Measurements from ENCODE around the gene NOCT.
A peak's percentile ranks its signal among the peaks of the same experiment; 100 is the strongest.
"Not testable (repeated sequence)": the region's sequence is repeated elsewhere in the genome, so short reads cannot be mapped to it uniquely, and the experiment has no call there.

Gene NOCT

GRCh38 chr4:139015269-139015947 is at the start of gene NOCT:
Gene NOCT (plus strand): TSS chr4:139015781. CDS start chr4:139015982, 201 bp downstream.
- peak; percentile 91 for FAIRE-seq
- peak; percentile 87 for DNase-seq (ENCODE audit: insufficient read length, low spot score)

DNA sequence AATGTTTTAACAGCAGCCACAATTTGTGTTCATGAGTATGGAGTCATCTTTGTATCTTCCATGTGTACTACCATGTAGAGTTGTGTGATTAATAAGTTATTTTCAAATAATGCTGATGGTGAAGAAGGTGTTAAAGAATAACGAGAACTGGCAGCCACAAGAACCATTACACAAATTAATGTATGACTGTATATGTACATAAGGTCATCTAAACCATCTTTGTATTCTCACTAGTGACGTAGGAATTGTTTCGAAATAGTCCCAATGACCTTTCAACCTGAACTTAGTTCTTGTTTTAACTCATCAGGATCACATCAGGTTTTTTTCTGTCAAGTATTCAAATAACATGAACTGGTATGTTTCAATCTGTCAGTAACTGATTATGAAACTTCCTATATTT is 48.3 kb upstream of the NOCT start:
- DNase-seq (ENCODE audit: insufficient read length, low spot score) (peak; percentile 18), FAIRE-seq (peak; percentile 93)

DNA sequence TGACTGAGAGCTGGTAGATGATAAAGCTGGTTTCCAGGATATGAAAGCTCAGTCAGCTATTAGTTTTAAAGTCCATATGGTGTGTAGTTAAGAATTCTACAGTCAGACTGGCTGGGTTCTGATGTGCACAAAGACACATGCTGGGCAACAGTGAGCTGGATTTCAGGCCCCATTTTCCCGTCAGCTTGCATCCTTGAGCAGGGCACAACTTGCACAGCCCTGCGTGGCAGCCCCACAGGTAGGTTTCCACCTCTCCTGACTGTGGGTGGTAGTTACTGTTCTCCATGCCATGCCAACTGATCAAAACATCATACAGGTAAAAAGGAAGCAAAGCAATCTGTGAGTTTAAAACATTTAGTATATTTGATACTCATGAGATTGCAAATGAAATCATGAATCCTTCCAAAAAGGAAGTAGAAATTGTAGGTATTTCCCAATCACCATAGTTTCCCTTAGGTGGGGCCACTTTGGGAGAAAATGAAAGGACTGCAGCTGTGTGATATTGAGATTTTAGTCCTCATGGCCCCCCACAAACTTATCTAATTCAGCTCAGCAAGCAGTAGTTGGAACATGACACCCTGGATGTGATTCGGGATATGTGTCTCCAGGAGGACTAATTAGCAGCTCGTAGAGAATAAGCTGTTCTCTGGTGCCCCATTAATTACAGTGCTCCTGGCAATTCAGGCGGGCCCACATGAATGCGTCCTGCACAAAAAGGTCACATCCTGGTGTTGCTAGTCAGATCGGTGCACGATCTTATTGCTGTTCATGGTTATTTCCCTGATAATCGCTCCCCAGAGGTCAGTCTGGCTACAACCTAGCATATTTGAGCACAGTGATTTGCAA is 42.4 kb upstream of the NOCT start:
- FAIRE-seq = no peak
- DNase-seq (ENCODE audit: insufficient read length, low spot score) = no peak

GRCh38 chr4:138975225-138975624 is 40.4 kb upstream of the NOCT start:
- FAIRE-seq (no peak), DNase-seq (ENCODE audit: insufficient read length, low spot score) (no peak)

- FAIRE-seq (no peak), DNase-seq (ENCODE audit: insufficient read length, low spot score) (no peak)
Measured at GRCh38 chr4:138976526-138976925, 39.1 kb upstream of the NOCT start.

- peak; percentile 91 for FAIRE-seq
- peak; percentile 38 for DNase-seq (ENCODE audit: insufficient read length, low spot score)
Measured at GRCh38 chr4:138977524-138977923, 38.1 kb upstream of the NOCT start.

- no peak for FAIRE-seq
- no peak for DNase-seq (ENCODE audit: insufficient read length, low spot score)
Measured at GRCh38 chr4:138978028-138978585, 37.5 kb upstream of the NOCT start.

GRCh38 chr4:138978600-138978999 is 37.0 kb upstream of the NOCT start:
- no peak for DNase-seq (ENCODE audit: insufficient read length, low spot score)
- no peak for FAIRE-seq

DNA sequence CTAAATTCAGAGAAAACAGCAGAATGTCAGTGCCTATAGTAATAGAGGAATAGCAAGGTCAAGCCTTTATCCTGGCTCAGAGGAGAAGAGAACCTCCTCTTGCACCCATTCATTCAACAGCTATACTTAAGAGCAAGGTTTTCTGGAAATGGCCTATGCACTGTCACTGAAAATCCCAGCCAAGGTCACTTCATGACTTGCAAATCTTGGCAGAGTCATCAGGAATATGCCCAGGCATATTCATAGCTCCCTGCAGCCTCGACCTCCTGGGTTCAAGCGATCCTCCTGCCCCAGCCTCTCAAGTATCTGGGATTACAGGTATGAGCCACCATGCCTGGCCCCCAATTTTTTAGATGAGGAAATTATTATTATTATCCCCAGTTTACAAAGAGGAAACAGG is 35.8 kb upstream of the NOCT start:
- DNase-seq (ENCODE audit: insufficient read length, low spot score) (no peak), FAIRE-seq (no peak)

DNA sequence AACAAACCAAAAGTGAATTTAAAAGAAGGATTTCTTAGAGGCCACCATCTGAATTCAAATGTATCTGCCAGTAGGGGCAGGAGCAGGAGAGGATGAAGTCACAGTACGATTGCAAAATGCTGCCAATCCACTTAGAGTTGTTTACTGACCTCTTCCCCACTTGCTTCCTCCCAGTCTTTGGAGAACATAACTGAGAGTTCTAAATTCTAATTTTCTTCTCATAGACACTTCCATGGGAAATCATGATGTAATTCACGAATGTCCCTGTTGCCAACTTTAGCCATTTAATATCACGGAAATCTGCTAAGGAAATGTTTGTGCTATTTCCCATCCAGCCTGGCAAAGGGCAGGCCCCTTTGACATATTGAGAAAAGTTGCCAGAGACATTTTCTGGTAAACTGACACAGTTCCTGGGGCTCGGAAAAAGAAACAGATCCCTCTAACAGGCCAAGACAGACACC is 33.6 kb upstream of the NOCT start:
- no peak for FAIRE-seq
- no peak for DNase-seq (ENCODE audit: insufficient read length, low spot score)

- no peak for FAIRE-seq
- no peak for DNase-seq (ENCODE audit: insufficient read length, low spot score)
Measured at GRCh38 chr4:138982754-138983153, 32.8 kb upstream of the NOCT start.

DNA sequence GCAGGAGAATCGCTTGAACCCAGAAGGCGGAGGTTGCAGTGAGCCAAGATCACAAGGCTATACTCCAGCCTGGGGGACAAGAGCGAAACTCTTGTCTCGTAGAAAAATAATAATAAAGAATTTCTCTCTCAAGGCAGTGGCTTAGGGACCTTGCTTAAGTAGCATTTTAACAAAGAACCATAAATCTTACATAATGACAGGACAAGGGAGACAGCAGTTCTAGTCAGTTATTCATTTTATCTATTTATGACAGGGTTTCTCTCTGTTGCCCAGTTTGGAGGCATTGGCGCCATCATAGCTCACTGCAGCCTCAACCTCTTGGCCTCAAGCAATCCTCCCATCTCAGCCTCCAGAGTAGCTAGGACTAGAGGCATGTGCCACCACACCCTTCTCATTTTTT is 31.9 kb upstream of the NOCT start:
- DNase-seq (ENCODE audit: insufficient read length, low spot score) = no peak
- no peak for FAIRE-seq

DNA sequence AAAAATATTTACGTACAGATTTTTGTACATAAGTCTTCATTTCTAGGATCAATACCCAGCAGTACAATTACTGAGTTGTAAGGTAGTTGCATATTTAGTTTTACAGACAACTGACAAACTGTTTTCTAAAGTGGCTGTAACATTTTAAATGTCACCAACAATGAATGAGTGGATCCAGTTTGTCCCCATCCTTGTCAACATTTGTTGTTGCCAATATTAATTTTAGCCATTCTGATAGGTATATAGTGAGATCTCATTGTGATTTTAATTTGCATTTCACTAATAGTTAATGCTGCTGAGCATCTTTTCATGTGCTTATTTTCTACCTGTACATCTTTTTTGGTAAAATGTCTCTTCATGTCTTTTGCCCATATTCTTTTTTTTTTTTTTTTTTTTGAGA is 30.9 kb upstream of the NOCT start:
- FAIRE-seq (no peak), DNase-seq (ENCODE audit: insufficient read length, low spot score) (no peak)

GRCh38 chr4:138992676-138993075 is 22.9 kb upstream of the NOCT start:
- DNase-seq (ENCODE audit: insufficient read length, low spot score) = no peak
- no peak for FAIRE-seq

- DNase-seq (ENCODE audit: insufficient read length, low spot score) (no peak), FAIRE-seq (no peak)
Measured at GRCh38 chr4:138996090-138996489, 19.5 kb upstream of the NOCT start.

DNA sequence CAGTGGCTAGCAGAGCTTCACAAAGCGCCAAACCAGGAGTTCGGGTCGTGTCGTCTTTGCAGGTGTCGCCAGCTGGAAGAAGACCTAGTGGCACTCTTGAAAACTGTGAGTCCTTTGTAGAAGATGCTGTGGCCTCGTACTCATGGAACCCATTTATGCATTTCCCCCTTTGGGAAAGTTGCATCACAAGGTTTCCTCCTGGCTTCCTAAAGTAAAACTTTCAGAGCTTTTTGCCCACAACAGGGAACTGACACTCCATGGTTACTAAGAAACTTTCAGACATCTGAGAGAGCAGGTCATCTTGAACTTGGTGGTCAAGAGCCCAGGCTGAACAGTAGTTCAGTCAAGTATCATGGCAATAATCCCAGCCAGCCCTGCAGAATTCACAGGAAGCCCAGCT is 15.9 kb upstream of the NOCT start:
- FAIRE-seq (no peak), DNase-seq (ENCODE audit: insufficient read length, low spot score) (no peak)

GRCh38 chr4:139000134-139000533 is 15.4 kb upstream of the NOCT start:
- not testable (repeated sequence) for DNase-seq (ENCODE audit: insufficient read length, low spot score); FAIRE-seq

DNA sequence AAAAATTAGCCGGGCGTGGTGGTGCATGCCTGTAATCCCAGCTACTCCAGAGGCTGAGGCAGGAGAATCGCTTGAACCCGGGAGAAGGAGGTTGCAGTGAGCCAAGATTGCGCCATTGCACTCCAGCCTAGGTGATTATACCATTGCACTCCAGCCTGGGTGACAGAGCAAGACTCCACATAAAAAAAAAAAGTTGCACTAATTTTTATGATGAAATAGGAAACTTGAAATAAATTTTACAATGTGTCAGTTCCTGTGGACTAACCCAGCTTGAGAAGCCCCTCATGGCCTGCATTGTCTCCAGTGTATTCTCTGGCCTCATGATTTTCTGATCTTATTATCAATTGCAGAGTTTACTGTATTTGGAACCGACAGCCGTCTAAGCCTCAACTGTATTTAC is 14.2 kb upstream of the NOCT start:
- FAIRE-seq; DNase-seq (ENCODE audit: insufficient read length, low spot score): not testable (repeated sequence)

DNA sequence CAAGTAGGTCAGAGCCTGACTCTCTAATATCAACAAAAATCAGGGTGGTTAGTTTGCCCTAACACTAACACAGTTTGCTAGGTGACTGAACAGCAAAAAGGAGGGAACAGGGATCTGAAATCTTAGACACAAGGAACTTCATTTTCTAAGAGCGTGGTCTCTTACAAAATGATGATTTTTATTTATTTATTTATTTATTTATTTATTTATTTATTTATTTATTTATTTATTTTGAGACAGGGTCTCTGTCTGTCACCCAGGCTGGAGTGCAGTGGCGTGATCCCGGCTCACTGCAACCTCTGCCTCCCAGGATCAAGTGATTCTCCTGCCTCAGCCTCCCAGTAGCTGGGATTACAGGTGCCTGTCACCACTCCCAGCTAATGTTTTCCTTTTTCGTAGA is 11.9 kb upstream of the NOCT start:
- not testable (repeated sequence) for FAIRE-seq; DNase-seq (ENCODE audit: insufficient read length, low spot score)

GRCh38 chr4:139005774-139006173 is 9.8 kb upstream of the NOCT start:
- no peak for DNase-seq (ENCODE audit: insufficient read length, low spot score)
- no peak for FAIRE-seq

GRCh38 chr4:139007640-139008039 is 7.9 kb upstream of the NOCT start:
- no peak for DNase-seq (ENCODE audit: insufficient read length, low spot score)

DNA sequence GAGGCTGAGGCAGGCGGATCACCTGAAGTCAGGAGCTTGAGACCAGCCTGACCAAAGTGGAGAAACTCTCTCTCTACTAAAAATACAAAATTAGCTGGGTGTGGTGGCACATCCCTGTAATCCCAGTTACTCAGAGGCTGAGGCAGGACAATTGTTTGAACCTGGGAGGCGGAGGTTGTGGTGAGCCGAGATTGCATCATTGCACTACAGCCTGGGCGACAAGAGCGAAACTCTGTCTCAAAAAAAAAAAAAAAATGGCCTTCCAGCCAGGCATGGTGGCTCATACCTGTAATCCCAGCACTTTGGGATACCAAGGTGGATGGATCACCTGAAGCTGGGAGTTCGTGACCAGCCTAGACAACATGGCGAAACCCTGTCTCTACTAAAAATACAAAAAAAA is 7.3 kb upstream of the NOCT start:
- FAIRE-seq; DNase-seq (ENCODE audit: insufficient read length, low spot score): not testable (repeated sequence)

More at GRCh38 chr4:139007640-139008039, 7.9 kb upstream of the NOCT start:
- no peak for FAIRE-seq
